GM12878 (cell line): Measurements from ENCODE around the gene CCNH. TPM values are rescaled to one million over a fixed set of nuclear protein-coding genes. Genes with fewer than 3 reads are reported as not detected.

Source experiments
- BCLAF1 ChIP-seq: fragments of 450-650 bp; IDR thresholded peaks from 2 replicates; pipeline ENCODE4 v1.6.1; 2017; ENCODE audit warnings: antibody characterized with exemption, mild to moderate bottlenecking, moderate library complexity
- MEF2B ChIP-seq: fragments of 450-650 bp; IDR thresholded peaks from 2 replicates; pipeline ENCODE4 v1.6.1; 2018; ENCODE audit warnings: mild to moderate bottlenecking, moderate library complexity; ENCODE audit not compliant: partially characterized antibody, poor library complexity, severe bottlenecking
- NFYA ChIP-seq: IDR thresholded peaks from 2 replicates; pipeline ENCODE4 v1.6.1; 2011; ENCODE audit warnings: low read depth, mild to moderate bottlenecking, low read length, improper control_type of control experiment, borderline replicate concordance
- RCOR1 ChIP-seq: conservative IDR thresholded peaks from 2 replicates; pipeline ENCODE4 v1.6.1; 2012; ENCODE audit warnings: low read depth, low read length, improper control_type of control experiment
- SKIL ChIP-seq: fragments of 450-650 bp; IDR thresholded peaks from 2 replicates; pipeline ENCODE4 v1.6.1; 2017; ENCODE audit warnings: mild to moderate bottlenecking, low read depth, inconsistent platforms; ENCODE audit not compliant: poor library complexity, severe bottlenecking
- polyA plus RNA-seq, 11 experiments: library from polyadenylated mRNA; depleted of rRNA in 4 of 11; unstranded in 6 of 11; stranded (reverse) in 5 of 11; fragments of >200 nt; fragmentation: Nextera tagmentation in 4 of 11; fragmentation: Illumina TruSeq in 1 of 11; extraction: Ambion mirVana in 4 of 11; extraction: Trizol in 1 of 11; gene quantifications; 1 replicate in 1 of 11; 2 replicates in 10 of 11; pipeline versions ENCODE4 v1.2.1 to v1.2.3, GENCODE V29; 2011 to 2016; ENCODE audit warnings: inconsistent platforms in 2 of 11, missing spikeins in 2 of 11, low read depth in 1 of 11
- total RNA-seq, 4 experiments: library from RNA; depleted of rRNA in 3 of 4; stranded (reverse); fragments of >200 nt in 3 of 4; fragmentation: Illumina TruSeq in 1 of 4; extraction: Trizol in 1 of 4; gene quantifications; 2 replicates each; pipeline versions ENCODE4 v1.2.1 to v1.2.3, GENCODE V29; 2013 to 2021

CCNH gene
- total and polyA plus RNA-seq, 10 of the 15 experiments (the other 5 are each of a cell fraction or from before 2014, with no cell fraction given): 43.9 to 116 (median 81.4) TPM

- TF ChIP-seq BCLAF1 (no peak), MEF2B (no peak), RCOR1 (no peak), NFYA (no peak), SKIL (no peak)
- TF ChIP-seq, all 136 proteins: peak for 0
Observed at GRCh38 chr5:87408204-87408603, 4.5 kb downstream of the CCNH start (continued).
